Measurements from ENCODE around the gene OAS3.
"Not testable (repeated sequence)": the region's sequence is repeated elsewhere in the genome, so short reads cannot be mapped to it uniquely, and the experiment has no call there.

The OAS3 gene

DNA sequence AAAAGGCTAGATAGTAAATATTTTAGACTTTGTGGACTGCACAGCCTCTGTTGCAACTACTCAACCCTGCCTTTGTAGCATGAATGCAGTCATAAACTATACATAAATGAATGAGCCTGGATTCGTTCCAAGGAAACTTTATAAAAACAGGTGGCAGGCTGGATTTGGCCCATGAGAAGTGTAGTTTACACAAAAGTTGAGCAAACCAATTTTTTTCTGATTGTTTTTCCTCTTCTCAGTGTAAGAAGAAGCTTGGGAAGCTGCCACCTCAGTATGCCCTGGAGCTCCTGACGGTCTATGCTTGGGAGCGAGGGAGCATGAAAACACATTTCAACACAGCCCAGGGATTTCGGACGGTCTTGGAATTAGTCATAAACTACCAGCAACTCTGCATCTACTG, 22.0 kb upstream of the OAS3 start:
- Histone ChIP-seq H2AFZ (ENCODE audit: low read depth, low read length) (no peak overlapping the region), H3K4me1 (ENCODE audit: insufficient read depth, low read length) (no peaks in the 10 kb centered on the region), H3K79me2 (ENCODE audit: insufficient read depth, low read length) (no peaks in the 10 kb centered on the region), H3K4me3 (ENCODE audit: low read depth in 1 of 2, low read length in 2 of 2) (no peak overlapping the region), H3K27me3 (ENCODE audit: insufficient read depth, low read length, poor library complexity) (no peaks in the 10 kb centered on the region), H3K4me2 (ENCODE audit: insufficient read depth, low read length) (no peak overlapping the region), H3K9me3 (ENCODE audit: insufficient read depth, low read length, severe bottlenecking) (peaks cover 16% of the 10 kb centered on the region), H4K20me1 (ENCODE audit: insufficient read depth, low read length) (no peaks in the 10 kb centered on the region), H3K9ac (ENCODE audit: low read depth, low read length) (no peak overlapping the region), H3K27ac (ENCODE audit: low read length) (no peak overlapping the region), H3K36me3 (ENCODE audit: insufficient read depth, low read length) (peaks cover 14% of the 10 kb centered on the region; the same call in 1 of the 2 replicates)
- TF ChIP-seq, protein P1, sequence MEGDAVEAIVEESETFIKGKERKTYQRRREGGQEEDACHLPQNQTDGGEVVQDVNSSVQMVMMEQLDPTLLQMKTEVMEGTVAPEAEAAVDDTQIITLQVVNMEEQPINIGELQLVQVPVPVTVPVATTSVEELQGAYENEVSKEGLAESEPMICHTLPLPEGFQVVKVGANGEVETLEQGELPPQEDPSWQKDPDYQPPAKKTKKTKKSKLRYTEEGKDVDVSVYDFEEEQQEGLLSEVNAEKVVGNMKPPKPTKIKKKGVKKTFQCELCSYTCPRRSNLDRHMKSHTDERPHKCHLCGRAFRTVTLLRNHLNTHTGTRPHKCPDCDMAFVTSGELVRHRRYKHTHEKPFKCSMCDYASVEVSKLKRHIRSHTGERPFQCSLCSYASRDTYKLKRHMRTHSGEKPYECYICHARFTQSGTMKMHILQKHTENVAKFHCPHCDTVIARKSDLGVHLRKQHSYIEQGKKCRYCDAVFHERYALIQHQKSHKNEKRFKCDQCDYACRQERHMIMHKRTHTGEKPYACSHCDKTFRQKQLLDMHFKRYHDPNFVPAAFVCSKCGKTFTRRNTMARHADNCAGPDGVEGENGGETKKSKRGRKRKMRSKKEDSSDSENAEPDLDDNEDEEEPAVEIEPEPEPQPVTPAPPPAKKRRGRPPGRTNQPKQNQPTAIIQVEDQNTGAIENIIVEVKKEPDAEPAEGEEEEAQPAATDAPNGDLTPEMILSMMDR (IDR thresholded peaks at IDR 0.05; ENCODE audit: borderline replicate concordance, extremely low read depth, low read length, poor library complexity, severe bottlenecking): no peak
- TF ChIP-seq EZH2 (IDR thresholded peaks at IDR 0.05; ENCODE audit: borderline replicate concordance, low read depth, low read length, severe bottlenecking): no peak
- no peak for ATAC-seq (ENCODE audit: insufficient read depth, low read depth)
- DNase-seq: no peak

DNA sequence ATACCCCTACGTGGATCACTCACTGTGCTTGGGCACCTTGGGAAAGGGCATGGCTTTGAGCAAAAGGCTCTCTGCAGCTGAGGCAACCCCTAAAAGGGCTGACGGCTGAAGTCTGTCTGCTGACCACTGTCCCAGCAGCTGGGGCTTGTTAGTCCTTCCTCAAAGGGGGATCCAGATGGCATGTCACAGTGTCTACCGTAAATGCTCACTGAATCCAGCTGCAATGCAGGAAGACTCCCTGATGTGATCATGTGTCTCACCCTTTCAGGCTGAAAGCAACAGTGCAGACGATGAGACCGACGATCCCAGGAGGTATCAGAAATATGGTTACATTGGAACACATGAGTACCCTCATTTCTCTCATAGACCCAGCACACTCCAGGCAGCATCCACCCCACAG, 19.2 kb upstream of the OAS3 start:
- Histone ChIP-seq H3K79me2 (ENCODE audit: insufficient read depth, low read length) (no peaks in the 10 kb centered on the region), H3K27me3 (ENCODE audit: insufficient read depth, low read length, poor library complexity) (no peaks in the 10 kb centered on the region), H3K27ac (ENCODE audit: low read length) (no peak overlapping the region), H3K4me3 (ENCODE audit: low read depth in 1 of 2, low read length in 2 of 2) (no peak overlapping the region), H3K36me3 (ENCODE audit: insufficient read depth, low read length) (peaks cover 14% of the 10 kb centered on the region; the same call in 1 of the 2 replicates), H3K4me1 (ENCODE audit: insufficient read depth, low read length) (no peaks in the 10 kb centered on the region), H2AFZ (ENCODE audit: low read depth, low read length) (no peak overlapping the region), H3K9ac (ENCODE audit: low read depth, low read length) (no peak overlapping the region), H3K9me3 (ENCODE audit: insufficient read depth, low read length, severe bottlenecking) (peaks cover under 1% of the 10 kb centered on the region), H3K4me2 (ENCODE audit: insufficient read depth, low read length) (no peak overlapping the region), H4K20me1 (ENCODE audit: insufficient read depth, low read length) (no peaks in the 10 kb centered on the region)
- ATAC-seq (ENCODE audit: insufficient read depth, low read depth): no peak
- no peak for DNase-seq
- TF ChIP-seq EZH2 (IDR thresholded peaks at IDR 0.05; ENCODE audit: borderline replicate concordance, low read depth, low read length, severe bottlenecking): no peak
- TF ChIP-seq, protein P1 (IDR thresholded peaks at IDR 0.05; ENCODE audit: borderline replicate concordance, extremely low read depth, low read length, poor library complexity, severe bottlenecking): no peak

DNA sequence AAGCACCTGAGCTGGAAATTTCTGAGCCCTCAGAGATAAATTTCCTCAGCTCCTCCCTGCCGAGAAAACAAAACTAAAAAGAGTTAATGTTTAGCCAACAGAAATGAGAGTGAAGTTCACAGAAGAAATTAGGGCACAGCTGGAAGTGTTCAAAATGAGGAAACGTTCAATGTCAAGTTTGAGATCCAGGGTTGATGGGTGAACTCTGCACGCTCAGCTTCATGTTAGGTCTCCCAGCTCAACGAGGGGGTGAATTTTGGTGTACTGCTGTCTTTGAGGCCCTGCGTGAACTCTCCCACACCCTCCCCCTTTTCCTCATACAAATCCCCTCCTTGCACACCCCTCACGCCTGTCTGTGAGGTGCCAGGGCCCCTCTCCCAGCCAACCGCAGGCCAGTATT, 13.3 kb upstream of the OAS3 start:
- H3K27me3 ChIP-seq (ENCODE audit: insufficient read depth, low read length, poor library complexity): no peaks in the 10 kb centered on the region
- TF ChIP-seq EZH2 (IDR thresholded peaks at IDR 0.05; ENCODE audit: borderline replicate concordance, low read depth, low read length, severe bottlenecking): no peak
- TF ChIP-seq, protein P1 (IDR thresholded peaks at IDR 0.05; ENCODE audit: borderline replicate concordance, extremely low read depth, low read length, poor library complexity, severe bottlenecking): no peak
- no peak for DNase-seq
- no peak overlapping the region for H3K27ac ChIP-seq (ENCODE audit: low read length)
- no peaks in the 10 kb centered on the region for H4K20me1 ChIP-seq (ENCODE audit: insufficient read depth, low read length)
- H3K79me2 ChIP-seq (ENCODE audit: insufficient read depth, low read length): no peaks in the 10 kb centered on the region
- no peak overlapping the region for H2AFZ ChIP-seq (ENCODE audit: low read depth, low read length)
- ATAC-seq (ENCODE audit: insufficient read depth, low read depth): no peak
- no peaks in the 10 kb centered on the region for H3K9me3 ChIP-seq (ENCODE audit: insufficient read depth, low read length, severe bottlenecking)
- H3K4me1 ChIP-seq (ENCODE audit: insufficient read depth, low read length): no peaks in the 10 kb centered on the region
- H3K9ac ChIP-seq (ENCODE audit: low read depth, low read length): no peak overlapping the region
- no peak overlapping the region for H3K4me2 ChIP-seq (ENCODE audit: insufficient read depth, low read length)
- no peak overlapping the region for H3K4me3 ChIP-seq (ENCODE audit: low read depth in 1 of 2, low read length in 2 of 2)
- H3K36me3 ChIP-seq (ENCODE audit: insufficient read depth, low read length): no peaks in the 10 kb centered on the region

DNA sequence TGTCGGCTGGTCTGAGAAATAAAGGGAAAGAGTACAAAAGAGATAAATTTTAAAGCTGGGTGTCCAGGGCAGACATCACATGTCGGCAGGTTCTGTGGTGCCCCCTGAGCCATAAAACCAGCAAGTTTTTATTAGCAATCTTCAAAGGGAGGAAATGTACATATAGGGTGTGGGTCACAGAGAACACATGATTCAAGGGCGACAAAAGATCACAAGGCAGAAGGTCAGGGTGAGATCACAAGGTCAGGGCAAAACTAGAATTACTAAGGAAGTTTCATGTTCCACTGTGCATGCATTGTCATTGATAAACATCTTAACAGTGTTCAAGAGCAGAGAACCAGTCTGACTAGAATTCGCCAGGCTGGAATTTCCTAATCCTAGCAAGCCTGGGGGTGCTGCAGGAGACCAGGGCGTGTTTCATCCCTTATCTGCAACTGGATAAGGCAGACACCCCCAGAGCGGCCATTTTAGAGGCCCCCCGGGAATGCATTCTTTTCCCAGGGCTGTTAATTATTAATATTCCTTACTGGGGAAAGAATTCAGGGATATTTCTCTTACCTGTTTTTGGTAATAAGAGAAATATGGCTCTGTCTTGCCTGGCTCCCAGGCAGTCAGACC, 11.7 kb upstream of the OAS3 start:
- H3K79me2 ChIP-seq (ENCODE audit: insufficient read depth, low read length); H4K20me1 ChIP-seq (ENCODE audit: insufficient read depth, low read length); H3K4me1 ChIP-seq (ENCODE audit: insufficient read depth, low read length); H3K36me3 ChIP-seq (ENCODE audit: insufficient read depth, low read length); H2AFZ ChIP-seq (ENCODE audit: low read depth, low read length); H3K9ac ChIP-seq (ENCODE audit: low read depth, low read length); ATAC-seq (ENCODE audit: insufficient read depth, low read depth); DNase-seq; H3K9me3 ChIP-seq (ENCODE audit: insufficient read depth, low read length, severe bottlenecking); H3K4me2 ChIP-seq (ENCODE audit: insufficient read depth, low read length); H3K4me3 ChIP-seq (ENCODE audit: low read depth in 1 of 2, low read length in 2 of 2); H3K27me3 ChIP-seq (ENCODE audit: insufficient read depth, low read length, poor library complexity); H3K27ac ChIP-seq (ENCODE audit: low read length): not testable (repeated sequence)

Measured in DND-41 (cell line).